Gastroesophageal sphincter (tissue), 3 donors: ENCODE measurements around the gene CYP2F1.

Source experiments
- CTCF ChIP-seq, 4 experiments: fragments of 200-600 bp in 2 of 4; fragments of 450-650 bp in 2 of 4; sonication (generic) in 1 of 4; IDR thresholded peaks; one replicate each; pipeline ENCODE4 v1.5.1; 2017 to 2019; ENCODE audit warnings: antibody characterized with exemption in 4 of 4, mild to moderate bottlenecking in 2 of 4, moderate library complexity in 2 of 4
- POLR2A ChIP-seq, 2 donors: fragments of 450-650 bp; IDR thresholded peaks; one replicate each; pipeline ENCODE4 v1.6.1; 2017; ENCODE audit warnings: antibody characterized with exemption in 2 of 2, mild to moderate bottlenecking in 2 of 2, moderate library complexity in 1 of 2

- TF ChIP-seq POLR2A (IDR thresholded peaks at IDR 0.05) (no peak), CTCF (IDR thresholded peaks at IDR 0.05) (no peak)
Observed at GRCh38 chr19:41098762-41099161, 15.5 kb upstream of the CYP2F1 start.
